Measurements from ENCODE around the gene STEAP3.
A peak's percentile ranks its signal among the peaks of the same experiment; 100 is the strongest.

The STEAP3 gene

DNA sequence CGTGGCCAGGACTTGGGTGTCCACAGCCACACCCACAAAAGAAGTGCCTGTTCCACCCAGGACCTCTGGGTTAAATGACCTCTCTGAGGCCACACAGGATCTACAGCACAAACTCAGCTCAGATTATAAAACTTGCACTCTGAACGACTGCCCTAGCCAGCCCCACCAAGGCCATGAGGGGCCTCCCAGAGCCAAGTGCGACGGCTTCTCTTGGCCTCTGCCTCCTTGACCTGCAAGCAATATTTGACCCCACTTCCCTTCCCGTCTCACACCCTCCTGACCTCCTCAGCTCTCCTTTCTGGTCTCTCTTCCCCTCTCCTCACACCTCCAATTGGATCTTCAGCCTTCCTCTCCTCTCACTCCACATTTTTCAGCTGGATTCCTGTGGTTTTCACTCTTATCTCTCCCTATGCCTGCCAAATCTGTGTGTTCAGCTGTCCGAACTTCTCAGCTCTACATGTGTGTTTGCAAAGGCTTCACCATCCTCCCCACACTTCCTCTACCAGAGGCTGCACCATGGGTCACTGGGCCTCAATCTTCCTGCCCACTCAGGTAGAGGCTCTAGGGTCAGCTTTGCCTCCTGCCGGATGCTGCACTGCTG is 25.3 kb upstream of the STEAP3 start:
- no peak for DNase-seq

GRCh38 chr2:119201815-119202214 is 21.8 kb upstream of the STEAP3 start:
- DNase-seq = no peak

- no peak for DNase-seq
These were observed 20.9 kb upstream of the STEAP3 start for GRCh38 chr2:119202610-119203310.

DNA sequence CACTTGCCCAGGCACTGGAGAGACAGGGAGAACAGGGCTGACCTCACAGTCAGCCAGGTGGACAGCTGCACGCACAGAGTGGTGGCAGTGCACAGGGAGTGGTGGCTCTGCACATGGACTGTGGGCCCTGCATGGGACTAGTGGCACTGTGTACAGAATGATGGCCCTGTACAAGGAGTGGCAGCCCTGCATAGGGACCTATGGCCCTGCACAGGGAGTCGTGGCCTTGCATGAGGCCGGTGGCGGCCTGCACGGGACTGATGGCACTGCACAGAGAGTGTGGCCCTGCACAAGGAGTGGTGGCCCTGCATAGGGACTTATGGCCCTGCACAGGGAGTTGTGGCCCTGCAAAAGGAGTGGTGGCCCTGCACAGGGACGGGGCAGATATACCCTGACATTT is 19.1 kb upstream of the STEAP3 start:
- DNase-seq = no peak

- no peak for DNase-seq
These were observed 18.5 kb upstream of the STEAP3 start for GRCh38 chr2:119205001-119205706.

- DNase-seq = no peak
These were observed 17.4 kb upstream of the STEAP3 start for GRCh38 chr2:119206201-119206600.

GRCh38 chr2:119207447-119207846 is 16.2 kb upstream of the STEAP3 start:
- DNase-seq = no peak

DNA sequence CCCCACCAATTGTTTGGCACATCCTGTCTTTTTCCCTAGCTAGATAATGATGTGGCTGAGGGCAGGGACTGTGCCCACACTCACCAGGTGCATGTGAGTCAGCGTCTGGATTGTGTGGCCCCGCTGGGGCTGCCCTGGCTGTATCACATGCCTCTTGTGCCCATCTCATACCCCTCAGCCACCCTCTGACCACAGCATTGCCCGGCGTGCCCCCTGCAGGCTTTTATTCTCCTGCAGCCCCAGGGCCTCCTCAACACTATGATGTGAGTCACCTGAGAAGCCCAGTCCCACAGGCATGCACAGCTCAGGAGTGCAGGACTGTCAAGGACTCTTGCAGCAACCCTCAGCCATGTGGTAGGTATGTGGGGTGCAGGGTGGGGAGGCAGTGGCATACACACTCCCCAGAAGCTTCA is 14.8 kb upstream of the STEAP3 start:
- DNase-seq = no peak

DNA sequence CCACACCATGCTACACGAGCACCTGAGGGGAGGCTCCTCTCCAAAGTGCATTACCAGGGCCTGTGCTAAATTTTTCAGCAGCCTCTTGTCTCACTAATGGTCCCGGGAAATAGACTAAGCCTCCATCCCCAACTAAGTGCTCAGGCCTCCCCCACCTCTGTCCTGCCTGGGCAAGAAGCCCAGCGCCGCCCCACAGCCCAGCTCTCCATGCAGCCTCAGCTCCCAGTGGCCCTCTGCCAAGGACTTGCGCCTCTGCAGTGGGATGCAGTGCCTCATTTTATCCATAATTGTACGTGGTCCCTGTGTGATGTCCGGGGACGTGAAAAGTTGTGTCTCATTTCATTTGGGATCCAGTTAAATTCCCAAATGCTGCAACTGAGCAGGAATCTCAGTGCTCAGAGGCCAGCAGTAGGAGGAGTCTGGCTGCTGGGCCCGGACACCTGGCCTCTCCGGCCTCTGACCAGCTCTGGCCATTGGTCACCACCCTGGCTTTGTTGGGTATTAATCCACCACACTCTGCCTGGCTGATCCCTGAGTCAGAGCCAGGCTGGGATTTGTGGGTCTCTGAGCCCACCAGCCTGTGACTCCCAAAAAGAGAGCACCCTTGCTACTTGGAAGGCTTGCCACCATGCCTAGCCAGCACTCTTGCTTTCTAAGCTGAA is 11.4 kb upstream of the STEAP3 start:
- peak; percentile 2 for DNase-seq

DNA sequence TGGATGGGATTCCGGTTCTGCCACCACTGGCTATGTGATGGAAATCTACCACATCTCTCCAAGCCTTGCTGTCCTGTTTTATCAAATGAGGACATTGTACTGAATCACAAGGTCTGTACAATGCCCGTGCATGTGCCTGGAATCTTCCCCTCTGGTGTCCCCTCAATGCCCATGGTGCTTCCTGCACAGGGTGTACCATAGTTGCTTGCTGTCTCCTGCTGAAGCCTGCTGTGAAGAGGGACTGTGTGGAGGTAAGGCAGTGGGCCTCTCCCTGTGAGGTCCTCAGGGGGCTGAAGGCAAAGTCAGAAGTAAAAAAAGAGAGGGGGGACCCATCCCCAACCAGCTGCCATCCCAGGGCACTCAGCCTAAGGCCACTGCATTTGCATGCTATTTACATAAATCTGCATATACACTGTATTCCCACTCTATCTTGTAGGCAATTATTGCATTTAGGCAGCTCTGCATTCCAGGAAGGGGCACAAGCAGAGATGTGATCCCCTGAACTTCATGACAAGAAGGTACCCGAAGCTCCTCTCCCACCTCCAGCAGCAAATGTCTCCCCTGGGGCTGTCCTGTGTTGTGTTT is 9.1 kb upstream of the STEAP3 start:
- no peak for DNase-seq

DNA sequence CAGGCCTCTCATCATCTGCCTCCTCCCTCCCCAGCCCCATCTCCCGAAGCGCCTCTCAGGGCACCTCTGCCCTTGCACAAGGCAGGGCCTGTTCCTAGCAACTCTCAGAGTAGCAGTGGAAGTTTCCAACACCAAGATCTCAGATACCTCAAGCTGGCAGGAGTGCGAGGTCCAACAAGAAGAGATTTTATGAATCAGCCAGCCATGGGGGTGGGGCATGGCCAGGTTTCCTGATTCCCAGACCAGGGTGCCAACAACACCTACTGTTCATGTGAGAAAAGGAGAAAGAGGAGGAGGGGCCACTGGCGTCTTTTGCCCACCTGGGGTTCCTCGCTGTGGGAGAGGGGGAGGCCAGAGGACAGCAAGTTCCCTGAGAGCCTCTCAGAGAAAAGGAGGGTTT is 6.6 kb upstream of the STEAP3 start:
- DNase-seq = no peak

DNA sequence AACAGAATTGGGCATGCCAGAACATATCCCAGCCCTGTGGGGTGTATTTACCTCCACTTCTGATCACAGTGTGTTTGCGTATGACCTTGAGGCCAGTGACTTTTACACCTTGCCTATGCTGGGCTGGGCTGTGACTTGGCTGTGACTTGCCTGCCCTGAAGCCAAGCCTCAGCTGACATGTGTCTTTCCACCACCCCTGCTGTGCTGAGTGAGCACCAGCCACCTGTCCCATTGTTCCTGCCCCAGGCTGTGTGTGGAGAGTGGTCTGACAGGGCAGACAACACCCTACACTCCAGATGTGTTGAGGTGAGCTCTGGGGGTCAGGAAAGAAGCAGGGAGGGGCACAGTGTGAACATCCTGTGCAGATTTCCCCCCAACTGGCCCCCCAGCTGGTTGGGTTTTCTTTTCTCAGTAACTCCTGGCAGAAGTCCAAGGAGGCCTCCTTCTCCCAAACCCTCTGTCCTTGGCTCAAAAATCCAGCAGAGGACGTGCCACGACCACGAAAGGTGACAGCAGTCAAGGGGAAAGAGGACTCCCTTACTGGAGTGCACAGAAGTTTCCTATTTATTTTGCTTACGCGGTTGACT is 5.1 kb upstream of the STEAP3 start:
- peak; percentile 75 for DNase-seq

DNA sequence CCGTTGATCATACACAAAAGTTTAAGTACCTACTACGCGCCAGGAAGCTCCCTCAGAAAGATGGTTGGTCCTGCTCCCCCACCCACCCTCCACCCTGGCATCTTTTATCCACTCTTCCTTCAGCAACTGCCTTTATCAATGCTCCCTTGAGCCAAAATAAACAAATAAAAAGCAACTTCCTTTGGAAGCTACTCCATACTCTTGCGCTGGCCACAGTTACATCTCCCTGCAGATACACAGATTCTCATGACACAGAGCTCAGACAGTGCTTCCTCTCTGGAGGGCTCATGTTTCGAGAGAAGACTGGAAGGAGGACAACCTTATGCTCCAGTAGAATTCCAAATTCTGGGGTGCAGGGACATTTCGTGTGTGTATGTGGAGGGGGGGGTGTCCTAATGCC is 3.8 kb upstream of the STEAP3 start:
- no peak for DNase-seq

GRCh38 chr2:119220720-119221301 is 2.8 kb upstream of the STEAP3 start:
- no peak for DNase-seq

- no peak for DNase-seq
These were observed 2.0 kb upstream of the STEAP3 start for GRCh38 chr2:119221609-119222008.

DNA sequence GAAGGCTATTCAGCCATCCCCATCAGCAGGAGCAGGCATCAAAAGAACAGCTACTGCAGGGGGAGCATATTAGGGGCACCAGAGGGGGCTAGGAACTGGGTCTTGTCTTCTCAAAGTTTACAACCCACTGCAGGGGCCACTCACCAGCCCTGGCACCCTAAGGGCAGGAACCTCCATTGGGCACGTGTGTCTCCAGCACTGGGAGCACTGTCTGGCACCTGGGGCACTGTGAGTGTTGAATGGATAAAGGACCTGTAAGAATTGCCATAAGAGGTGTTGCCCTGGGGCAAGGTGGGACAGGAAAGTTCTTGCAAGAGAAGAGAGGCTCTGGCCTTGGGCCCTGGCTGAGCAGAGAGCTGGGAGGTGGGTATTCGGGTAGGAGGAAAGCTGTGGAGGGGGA is 1.4 kb upstream of the STEAP3 start:
- no peak for DNase-seq

DNA sequence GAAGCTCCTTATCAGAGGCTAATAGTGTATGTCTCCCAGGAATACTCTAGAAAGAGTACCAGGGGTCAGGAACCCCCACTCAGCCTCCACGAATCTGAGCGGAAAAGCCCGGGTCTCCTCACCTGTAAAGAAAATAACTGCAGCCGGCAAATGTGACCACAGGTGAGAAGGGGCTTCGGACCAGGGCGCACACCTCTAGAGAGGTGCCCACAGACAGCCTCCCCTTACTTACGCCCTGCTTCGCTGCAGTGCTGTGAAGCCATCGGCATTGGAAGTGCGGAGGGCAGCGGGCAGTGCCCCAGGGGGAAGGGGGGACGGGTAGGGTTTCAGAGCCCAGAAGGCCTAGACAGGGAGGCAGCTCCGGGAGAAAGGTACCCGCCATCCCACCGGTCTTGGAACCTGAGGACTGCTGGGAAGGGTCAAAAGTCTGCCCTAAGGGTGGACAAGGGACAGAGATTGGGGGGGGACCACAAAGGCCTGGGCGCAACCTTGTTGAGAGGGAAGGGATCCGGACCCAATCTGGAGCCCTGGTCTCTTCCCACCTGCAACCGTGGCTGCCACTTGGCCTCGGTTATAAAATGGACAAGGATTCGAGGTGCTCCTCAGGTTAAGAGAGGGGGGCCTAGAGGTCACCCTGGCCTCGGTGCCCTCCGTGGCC is 642 bp upstream of the STEAP3 start:
- no peak for DNase-seq

DNA sequence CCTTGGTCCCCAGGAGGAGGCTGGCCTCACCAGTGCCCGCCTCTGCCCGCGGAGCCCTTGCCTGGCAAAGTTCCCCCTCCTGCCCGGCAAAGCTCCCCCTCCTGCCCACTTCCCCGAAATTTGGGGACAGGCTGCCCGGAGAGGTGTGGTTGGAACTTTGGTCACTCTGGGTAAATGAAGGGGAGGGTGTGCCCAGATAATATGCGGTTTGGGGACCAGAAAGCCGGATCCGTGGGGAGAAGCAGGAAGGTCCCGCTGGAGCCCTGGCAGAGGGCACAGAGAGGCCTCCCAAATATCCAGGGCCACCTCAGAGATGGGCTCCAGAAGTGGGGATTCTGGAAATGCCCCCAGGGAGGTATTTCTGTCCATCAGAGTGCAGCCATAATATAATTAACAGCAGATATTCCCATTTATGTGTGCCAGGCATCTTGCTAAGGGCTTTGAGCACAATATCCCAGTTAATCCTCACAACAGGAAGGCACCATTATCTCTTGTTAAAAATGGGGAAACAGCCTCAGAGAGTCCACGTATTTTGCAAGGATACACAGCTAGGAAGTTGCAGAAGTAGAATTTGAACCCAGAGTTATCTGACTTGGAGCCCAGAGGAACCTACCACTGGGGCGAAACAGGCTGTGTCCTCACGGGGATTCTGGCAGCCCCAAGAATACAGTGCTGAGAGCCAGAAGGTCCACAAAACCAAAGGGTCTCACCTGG is 914 bp downstream of the STEAP3 start:
- no peak for DNase-seq

GRCh38 chr2:119225105-119225865 is 1.7 kb downstream of the STEAP3 start:
- no peak for DNase-seq

GRCh38 chr2:119225926-119226325 is 2.3 kb downstream of the STEAP3 start:
- no peak for DNase-seq

GRCh38 chr2:119227346-119227745 is 3.7 kb downstream of the STEAP3 start:
- DNase-seq = no peak
